ENCODE data around the gene HAUS5.

Gene HAUS5

DNA sequence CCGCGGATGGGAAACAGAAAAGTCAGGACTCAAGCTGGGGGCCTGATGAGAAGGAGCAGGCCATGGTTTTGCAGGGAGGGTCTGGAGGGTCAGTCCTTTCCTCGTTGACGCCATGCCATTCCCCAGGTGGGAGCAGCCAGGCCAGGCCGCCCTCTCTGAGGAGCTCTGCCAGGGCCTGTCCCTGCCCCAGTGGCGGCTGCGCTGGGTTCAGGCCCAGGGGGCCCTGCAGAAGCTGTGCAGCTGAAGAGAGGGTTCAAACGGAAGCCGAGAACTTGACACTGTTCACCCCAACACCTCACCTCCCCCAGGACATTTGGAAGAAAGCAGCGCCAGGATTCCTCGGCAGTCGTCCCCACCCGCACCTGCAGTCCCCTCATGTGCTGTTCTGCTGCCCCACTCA is 10.2 kb downstream of the HAUS5 start:
- H2AFZ ChIP-seq: no peak overlapping the region
- no peaks in the 10 kb centered on the region for H3K9me3 ChIP-seq (ENCODE audit: control insufficient read depth, low read length)
- H3K36me3 ChIP-seq (ENCODE audit: control insufficient read depth, insufficient read depth, low read length): no peaks in the 10 kb centered on the region
- H3K9ac ChIP-seq: no peak overlapping the region
- no peaks in the 10 kb centered on the region for H3K4me1 ChIP-seq
- H3K4me3 ChIP-seq (ENCODE audit: low read depth, low read length): no peak overlapping the region
- TF ChIP-seq, protein P1, sequence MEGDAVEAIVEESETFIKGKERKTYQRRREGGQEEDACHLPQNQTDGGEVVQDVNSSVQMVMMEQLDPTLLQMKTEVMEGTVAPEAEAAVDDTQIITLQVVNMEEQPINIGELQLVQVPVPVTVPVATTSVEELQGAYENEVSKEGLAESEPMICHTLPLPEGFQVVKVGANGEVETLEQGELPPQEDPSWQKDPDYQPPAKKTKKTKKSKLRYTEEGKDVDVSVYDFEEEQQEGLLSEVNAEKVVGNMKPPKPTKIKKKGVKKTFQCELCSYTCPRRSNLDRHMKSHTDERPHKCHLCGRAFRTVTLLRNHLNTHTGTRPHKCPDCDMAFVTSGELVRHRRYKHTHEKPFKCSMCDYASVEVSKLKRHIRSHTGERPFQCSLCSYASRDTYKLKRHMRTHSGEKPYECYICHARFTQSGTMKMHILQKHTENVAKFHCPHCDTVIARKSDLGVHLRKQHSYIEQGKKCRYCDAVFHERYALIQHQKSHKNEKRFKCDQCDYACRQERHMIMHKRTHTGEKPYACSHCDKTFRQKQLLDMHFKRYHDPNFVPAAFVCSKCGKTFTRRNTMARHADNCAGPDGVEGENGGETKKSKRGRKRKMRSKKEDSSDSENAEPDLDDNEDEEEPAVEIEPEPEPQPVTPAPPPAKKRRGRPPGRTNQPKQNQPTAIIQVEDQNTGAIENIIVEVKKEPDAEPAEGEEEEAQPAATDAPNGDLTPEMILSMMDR (IDR thresholded peaks at IDR 0.05): no peak
- no peak overlapping the region for H3K4me2 ChIP-seq (ENCODE audit: low read length)
- no peak overlapping the region for H3K27ac ChIP-seq
- no peaks in the 10 kb centered on the region for H3K79me2 ChIP-seq
- H3K27me3 ChIP-seq (ENCODE audit: control insufficient read depth, insufficient read depth, low read length): no peaks in the 10 kb centered on the region

DNA sequence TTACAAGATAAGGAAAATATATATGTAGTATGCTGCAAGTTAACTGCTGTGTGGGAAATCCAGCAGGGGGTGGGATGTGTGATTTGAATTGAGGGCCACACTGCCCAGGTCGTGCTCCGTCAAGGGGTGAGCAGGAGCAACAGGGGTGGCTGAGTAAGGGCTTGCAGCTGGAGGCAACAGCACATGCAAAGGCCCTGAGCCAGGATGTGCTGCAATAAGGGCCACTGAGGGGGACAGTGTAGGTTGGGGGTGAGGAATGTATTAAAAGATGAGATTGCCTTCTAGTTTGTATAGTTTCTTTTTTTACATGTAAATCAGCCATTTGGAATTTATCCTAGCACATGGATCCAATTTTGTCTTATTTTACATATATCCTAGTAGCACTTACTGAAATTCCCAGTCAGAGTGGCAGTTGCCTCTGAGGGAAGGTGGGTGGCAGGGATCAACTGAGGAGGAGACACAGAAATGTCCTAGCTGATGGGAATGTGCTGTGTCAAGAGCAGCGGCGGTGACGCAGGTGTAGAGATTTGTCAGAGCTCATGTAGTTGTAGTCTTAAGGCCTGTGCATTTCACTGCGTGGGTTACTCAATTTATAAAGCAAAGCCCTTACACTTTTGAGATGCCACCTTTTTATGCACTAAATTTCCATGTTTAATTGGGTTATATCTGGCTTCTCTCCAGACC is 10.9 kb downstream of the HAUS5 start:
- H3K9ac ChIP-seq: no peak overlapping the region
- no peaks in the 10 kb centered on the region for H3K79me2 ChIP-seq
- no peak overlapping the region for H2AFZ ChIP-seq
- H3K4me1 ChIP-seq: no peaks in the 10 kb centered on the region
- H3K36me3 ChIP-seq (ENCODE audit: control insufficient read depth, insufficient read depth, low read length): no peaks in the 10 kb centered on the region
- H3K27me3 ChIP-seq (ENCODE audit: control insufficient read depth, insufficient read depth, low read length): no peaks in the 10 kb centered on the region
- H3K27ac ChIP-seq: no peak overlapping the region
- no peak overlapping the region for H3K4me2 ChIP-seq (ENCODE audit: low read length)
- TF ChIP-seq, protein P1 (IDR thresholded peaks at IDR 0.05): no peak
- no peak overlapping the region for H3K4me3 ChIP-seq (ENCODE audit: low read depth, low read length)
- no peaks in the 10 kb centered on the region for H3K9me3 ChIP-seq (ENCODE audit: control insufficient read depth, low read length)

DNA sequence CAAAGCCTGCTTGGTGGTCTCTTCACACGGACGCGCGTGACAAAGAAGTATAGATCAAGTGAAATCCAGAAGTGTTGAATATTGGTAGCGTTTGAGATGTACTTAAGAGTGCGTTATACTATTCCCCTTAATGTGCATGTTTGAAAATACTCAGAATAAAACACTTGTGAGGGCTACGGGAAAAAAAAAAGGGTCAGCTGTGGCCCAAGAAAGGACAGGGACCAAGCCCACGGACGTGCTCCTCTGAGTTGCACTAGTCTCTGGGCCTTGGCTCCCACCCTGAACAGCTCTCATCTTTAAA is 15.7 kb downstream of the HAUS5 start:
- Histone ChIP-seq H3K9me3 (ENCODE audit: control insufficient read depth, low read length) (no peaks in the 10 kb centered on the region), H3K36me3 (ENCODE audit: control insufficient read depth, insufficient read depth, low read length) (no peaks in the 10 kb centered on the region), H3K27me3 (ENCODE audit: control insufficient read depth, insufficient read depth, low read length) (no peaks in the 10 kb centered on the region), H3K4me1 (no peaks in the 10 kb centered on the region), H3K4me3 (ENCODE audit: low read depth, low read length) (peak overlapping the region; percentile 97), H3K9ac (peak overlapping the region; percentile 1), H3K79me2 (peaks cover 3% of the 10 kb centered on the region), H3K27ac (peak overlapping the region; percentile 67), H3K4me2 (ENCODE audit: low read length) (peak overlapping the region; percentile 87), H2AFZ (peak overlapping the region; percentile 78)
- TF ChIP-seq, protein P1 (IDR thresholded peaks at IDR 0.05): no peak

DNA sequence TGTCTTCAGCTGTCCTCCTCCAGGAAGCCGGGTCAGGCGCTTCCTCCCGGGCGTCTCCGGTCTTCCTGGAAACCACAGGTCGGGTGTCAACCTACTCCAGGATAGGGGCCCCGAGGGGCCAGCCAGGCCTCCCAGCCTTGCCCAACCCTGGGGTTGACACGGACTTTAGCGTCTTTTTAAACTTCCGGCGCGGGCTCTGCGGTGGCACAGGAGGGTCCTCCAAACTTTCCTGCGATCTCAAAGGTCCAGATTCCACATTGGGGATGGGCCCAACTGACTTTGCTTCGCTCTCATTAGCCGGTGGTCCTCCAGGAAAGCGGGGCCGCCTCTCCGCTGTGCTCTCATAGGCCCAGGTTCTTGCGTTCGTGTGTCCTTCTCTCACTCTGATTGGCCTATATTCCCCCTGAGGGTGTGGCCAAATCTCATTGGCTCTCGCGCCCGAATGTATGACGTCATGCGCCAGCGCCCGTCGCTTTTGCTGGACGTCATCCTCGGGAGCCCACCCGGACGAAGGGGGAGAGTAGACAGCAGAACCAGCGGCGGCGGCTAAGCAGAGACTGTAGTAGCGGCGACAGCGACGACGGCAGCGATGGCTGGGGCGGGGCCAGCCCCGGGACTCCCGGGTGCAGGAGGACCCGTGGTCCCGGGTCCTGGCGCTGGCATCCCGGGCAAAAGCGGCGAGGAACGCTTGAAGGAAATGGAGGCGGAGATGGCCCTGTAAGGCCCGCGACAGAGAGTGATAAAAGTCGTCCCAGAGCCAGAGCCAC is 16.2 kb downstream of the HAUS5 start, which contains the start of gene RBM42:
RBM42 (plus strand) TSS at position 472 of the 767 bp plus-strand sequence; CDS start at position 590, 118 bp downstream.
- Histone ChIP-seq H2AFZ (peak within 1 kb of the TSS; percentile 78), H3K4me2 (ENCODE audit: low read length) (peak within 1 kb of the TSS; percentile 87), H3K4me1 (no peaks in the 10 kb centered on the region), H3K27ac (peak within 1 kb of the TSS; percentile 67), H3K9me3 (ENCODE audit: control insufficient read depth, low read length) (no peaks in the 10 kb centered on the region), H3K79me2 (peaks cover 3% of the 10 kb centered on the region), H3K9ac (peak within 1 kb of the TSS; percentile 64), H3K36me3 (ENCODE audit: control insufficient read depth, insufficient read depth, low read length) (no peaks in the 10 kb centered on the region), H3K27me3 (ENCODE audit: control insufficient read depth, insufficient read depth, low read length) (no peaks in the 10 kb centered on the region), H3K4me3 (ENCODE audit: low read depth, low read length) (peak within 1 kb of the TSS; percentile 97)
- TF ChIP-seq, protein P1 (IDR thresholded peaks at IDR 0.05): no peak
